GM12874 (cell line): Measurements from ENCODE around the gene ASPM.

Source experiments
- TF ChIP-seq, protein P1 (sequence below): IDR thresholded peaks from 2 replicates; pipeline ENCODE4 v1.5.1; 2011; ENCODE audit warnings: low read depth, mild to moderate bottlenecking, control low read depth, low read length, moderate library complexity; ENCODE audit not compliant: insufficient read depth

Gene ASPM

DNA sequence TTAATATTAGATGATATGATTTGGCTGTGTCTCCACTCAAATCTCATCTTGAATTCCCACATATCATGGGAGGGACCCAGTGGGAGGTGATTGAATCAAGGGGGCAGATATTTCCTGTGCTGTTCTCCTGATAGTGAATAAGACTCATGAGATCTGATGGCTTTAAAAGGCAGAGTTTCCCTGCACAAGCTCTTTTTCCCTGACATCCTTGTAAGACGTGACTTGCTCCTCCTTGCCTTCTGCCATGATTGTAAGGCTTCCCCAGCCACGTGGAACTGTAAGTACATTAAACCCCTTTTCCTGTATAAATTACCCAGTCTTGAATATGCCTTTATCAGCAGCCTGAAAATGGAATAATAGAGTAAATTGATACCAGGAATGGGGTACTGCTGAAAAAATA, 66.1 kb downstream of the ASPM start:
- TF ChIP-seq, protein P1, sequence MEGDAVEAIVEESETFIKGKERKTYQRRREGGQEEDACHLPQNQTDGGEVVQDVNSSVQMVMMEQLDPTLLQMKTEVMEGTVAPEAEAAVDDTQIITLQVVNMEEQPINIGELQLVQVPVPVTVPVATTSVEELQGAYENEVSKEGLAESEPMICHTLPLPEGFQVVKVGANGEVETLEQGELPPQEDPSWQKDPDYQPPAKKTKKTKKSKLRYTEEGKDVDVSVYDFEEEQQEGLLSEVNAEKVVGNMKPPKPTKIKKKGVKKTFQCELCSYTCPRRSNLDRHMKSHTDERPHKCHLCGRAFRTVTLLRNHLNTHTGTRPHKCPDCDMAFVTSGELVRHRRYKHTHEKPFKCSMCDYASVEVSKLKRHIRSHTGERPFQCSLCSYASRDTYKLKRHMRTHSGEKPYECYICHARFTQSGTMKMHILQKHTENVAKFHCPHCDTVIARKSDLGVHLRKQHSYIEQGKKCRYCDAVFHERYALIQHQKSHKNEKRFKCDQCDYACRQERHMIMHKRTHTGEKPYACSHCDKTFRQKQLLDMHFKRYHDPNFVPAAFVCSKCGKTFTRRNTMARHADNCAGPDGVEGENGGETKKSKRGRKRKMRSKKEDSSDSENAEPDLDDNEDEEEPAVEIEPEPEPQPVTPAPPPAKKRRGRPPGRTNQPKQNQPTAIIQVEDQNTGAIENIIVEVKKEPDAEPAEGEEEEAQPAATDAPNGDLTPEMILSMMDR: no peak

DNA sequence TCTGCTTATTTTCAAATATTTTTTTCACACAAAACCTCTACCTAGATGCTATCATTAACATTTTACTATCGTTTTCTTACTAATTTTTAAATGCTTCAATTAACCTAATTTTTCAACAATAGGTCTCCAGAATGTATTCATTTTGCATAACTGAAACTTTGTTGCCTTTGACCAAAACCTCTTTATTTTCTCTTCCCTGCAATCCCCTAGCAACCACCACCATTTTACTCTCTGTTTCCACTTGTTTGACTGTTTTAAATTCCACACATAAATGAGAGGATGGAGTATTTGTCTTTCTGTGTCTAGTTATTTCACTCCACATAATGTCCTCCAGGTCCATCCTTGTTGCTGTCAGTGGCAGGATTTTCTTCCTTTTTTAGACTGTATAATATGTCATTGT, 69.9 kb downstream of the ASPM start:
- TF ChIP-seq, protein P1: no peak

DNA sequence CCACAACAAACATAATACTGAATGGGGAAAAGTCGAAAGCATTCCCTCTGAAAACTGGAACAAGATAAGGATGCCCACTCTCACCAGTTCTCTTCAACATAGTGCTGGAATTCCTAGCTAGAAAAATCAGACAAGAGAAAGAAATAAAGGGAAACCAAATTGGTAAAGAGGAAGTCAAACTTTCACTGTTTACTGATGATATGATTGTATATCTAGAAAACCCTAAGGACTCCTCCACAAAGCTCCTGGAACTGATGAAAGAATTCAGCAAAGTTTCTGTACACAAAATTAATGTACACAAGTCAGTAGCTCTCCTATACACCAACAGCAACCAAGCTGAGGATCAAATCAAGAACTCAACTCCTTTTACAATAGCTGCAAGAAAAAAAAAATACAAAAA, 72.5 kb downstream of the ASPM start:
- TF ChIP-seq, protein P1: no peak

DNA sequence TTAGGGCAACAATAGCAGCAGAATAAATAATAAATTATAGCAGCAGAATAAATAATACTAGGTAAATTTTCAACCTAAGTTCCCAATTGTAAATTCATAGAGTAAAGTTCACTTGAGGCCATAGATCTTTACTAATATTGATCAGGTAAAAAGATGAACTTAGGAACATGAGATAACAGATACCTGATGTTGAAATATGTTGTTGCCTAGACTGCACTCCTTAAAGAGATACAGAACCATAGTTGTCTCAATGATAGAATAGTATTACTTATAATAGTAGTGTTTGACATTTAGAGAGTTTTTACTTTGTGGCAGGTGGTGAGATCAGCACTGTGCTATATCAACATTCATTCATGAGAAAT, 79.0 kb downstream of the ASPM start:
- TF ChIP-seq, protein P1: no peak

- TF ChIP-seq, protein P1: no peak
Observed at GRCh38 chr1:197066719-197067456, 79.6 kb downstream of the ASPM start, which contains the start of gene F13B. F13B (minus strand) TSS chr1:197067260; CDS start chr1:197067223, 37 bp downstream.

DNA sequence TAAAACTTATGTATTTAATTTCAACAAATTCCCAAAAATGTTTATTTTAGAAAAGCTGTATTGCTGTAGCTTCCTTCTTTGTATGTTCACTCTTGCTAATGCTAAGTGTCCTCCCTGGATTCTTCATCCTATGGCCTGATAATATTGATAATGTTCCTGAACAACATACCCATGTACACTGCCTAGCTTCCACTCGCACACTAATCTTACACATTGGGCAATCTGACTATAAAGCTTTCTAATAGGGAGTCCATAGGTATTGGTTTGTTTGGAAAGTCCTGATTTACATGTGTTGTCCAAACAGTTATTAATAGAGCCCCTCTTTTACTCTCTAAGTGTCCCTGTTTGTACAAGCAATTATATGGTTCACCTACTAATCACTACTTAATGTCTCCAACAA, 80.2 kb downstream of the ASPM start:
- TF ChIP-seq, protein P1: no peak

GRCh38 chr1:197065559-197065958, 80.9 kb downstream of the ASPM start:
- TF ChIP-seq, protein P1: no peak

DNA sequence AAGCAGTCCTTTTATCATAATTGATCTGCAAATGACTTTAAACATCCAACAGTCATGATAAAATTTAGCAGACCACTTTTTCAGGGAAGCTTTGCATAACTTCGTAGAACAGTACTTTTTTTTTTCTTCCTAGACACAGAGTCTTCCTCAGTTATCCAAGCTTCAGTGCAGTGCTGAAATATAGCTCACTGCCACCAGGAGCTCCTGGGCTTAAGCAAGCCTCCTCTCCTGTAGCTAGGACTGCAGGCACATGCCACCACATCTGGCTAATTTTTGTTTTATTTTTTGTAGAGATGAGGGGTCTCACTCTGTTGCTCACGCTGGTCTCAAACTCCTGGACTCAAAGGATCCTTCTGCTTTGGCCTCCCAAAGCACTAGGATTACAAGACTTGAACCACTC, 83.3 kb downstream of the ASPM start:
- TF ChIP-seq, protein P1: no peak
